Spleen (tissue), 11 donors: ENCODE data around the gene ZNF804B. TPM values are rescaled to one million over a fixed set of nuclear protein-coding genes. Genes with fewer than 3 reads are reported as not detected.

ENCODE experiments used
- DNase-seq: peaks from one replicate; pipeline ENCODE4 v3.0.0-alpha.2; 2020
- H3K27ac ChIP-seq, 8 donors: fragments of 200-600 bp; sonication (generic) in 7 of 8; 1 replicate in 4 of 8; 2 replicates in 4 of 8; pipeline versions ENCODE4 v1.5.0 to v1.8.0; 2016 to 2021; ENCODE audit warnings: inconsistent platforms in 4 of 8, mild to moderate bottlenecking in 4 of 8, moderate library complexity in 1 of 8
- H3K27me3 ChIP-seq, 7 donors: fragments of 200-600 bp; sonication (generic) in 6 of 7; replicated peaks in 1 of 7; 1 replicate in 4 of 7; 2 replicates in 3 of 7; pipeline versions ENCODE4 v1.5.0 to v1.8.0; 2016 to 2021; ENCODE audit warnings: inconsistent platforms in 3 of 7, mild to moderate bottlenecking in 1 of 7
- H3K36me3 ChIP-seq, 6 donors: fragments of 200-600 bp; sonication (generic) in 5 of 6; 1 replicate in 4 of 6; 2 replicates in 2 of 6; pipeline versions ENCODE4 v1.5.0 to v1.8.0; 2016 to 2021; ENCODE audit warnings: inconsistent platforms in 2 of 6
- H3K4me1 ChIP-seq, 6 donors: fragments of 200-600 bp; sonication (generic) in 5 of 6; 1 replicate in 3 of 6; 2 replicates in 3 of 6; pipeline versions ENCODE4 v1.5.0 to v1.8.0; 2016 to 2021; ENCODE audit warnings: inconsistent platforms in 3 of 6
- H3K4me3 ChIP-seq, 8 donors: fragments of 200-600 bp; sonication (generic) in 7 of 8; 1 replicate in 4 of 8; 2 replicates in 4 of 8; pipeline versions ENCODE4 v1.5.0 to v1.8.0; 2016 to 2021; ENCODE audit warnings: inconsistent platforms in 4 of 8, mild to moderate bottlenecking in 4 of 8, moderate library complexity in 2 of 8
- H3K9me3 ChIP-seq, 8 donors: fragments of 200-600 bp; sonication (generic) in 7 of 8; 1 replicate in 4 of 8; 2 replicates in 4 of 8; pipeline versions ENCODE4 v1.5.0 to v1.8.0; 2016 to 2021; ENCODE audit warnings: inconsistent platforms in 4 of 8
- CTCF ChIP-seq, 11 experiments: fragments of 200-600 bp in 7 of 11; fragments of 450-650 bp in 4 of 11; sonication (generic) in 4 of 11; IDR thresholded peaks in 8 of 11; conservative IDR thresholded peaks in 3 of 11; 1 replicate in 7 of 11; 2 replicates in 4 of 11; pipeline versions ENCODE4 v1.4.0 to v1.8.0; 2016 to 2021; ENCODE audit warnings: antibody characterized with exemption in 11 of 11, inconsistent platforms in 4 of 11, mild to moderate bottlenecking in 1 of 11
- POLR2A ChIP-seq, 3 donors: fragments of 450-650 bp; IDR thresholded peaks; one replicate each; pipeline ENCODE4 v1.5.1; 2017; ENCODE audit warnings: antibody characterized with exemption in 3 of 3, mild to moderate bottlenecking in 1 of 3
- POLR2AphosphoS5 ChIP-seq, 3 donors: sonication (generic); formaldehyde crosslinking; IDR thresholded peaks; one replicate each; pipeline ENCODE4 v1.5.1; 2017; ENCODE audit warnings: antibody characterized with exemption in 3 of 3
- WGBS, 5 donors: extraction: QIAGEN DNeasy Blood & Tissue Kit in 3 of 5; methylation state at CpG; one replicate each; pipeline versions ENCODE4 v1.1.5 to v1.1.7; 2013 to 2018; 5-methylcytosine and 5-hydroxymethylcytosine counted together
- intact Hi-C: fragments of 100-400 bp; cut with DNase I; formaldehyde crosslinking; loops from one replicate; pipeline ENCODE4 v1.15.0; 2023; ENCODE audit warnings: low total_unique reads
- polyA plus RNA-seq, 3 donors: library from polyadenylated mRNA; stranded (reverse); fragments of 200-250 nt; gene quantifications; one replicate each; pipeline ENCODE4 v1.2.1, GENCODE V29; 2013
- total RNA-seq, 7 donors: library from RNA; depleted of rRNA in 3 of 7; stranded (reverse); fragments of >200 nt in 3 of 7; fragmentation: NEBNext Ultra II Directional in 4 of 7; extraction: Animal tissue kit (Norgen Biotek cat#: 25700) in 4 of 7; gene quantifications; one replicate each; pipeline versions ENCODE4 v1.1.0 to v1.2.1, GENCODE V29; 2016 to 2021
- donor health status: healthy with polysubstance abuse.
- donor health status: DM: no; HTN: no; CAD: no; lungs with moderate emphysema.
- donor health status: DM: no; HTN: no; CAD: no.
- donor health status: Bipolar disorder and iron deficiency.
- donor health status: healthy.
- donor health status: DM: no; HTN: no; CAD: no.
- donor health status: DM: yes; HTN: yes; CAD: no.

The ZNF804B gene
- total and polyA plus RNA-seq, 10 donors, result not detected

GRCh38 chr7:88859288-88859687 lies 99.8 kb downstream of the ZNF804B start:
- Histone ChIP-seq H3K9me3 (no peaks in the 10 kb centered on the region), H3K27ac (no peak overlapping the region), H3K27me3 (no peaks in the 10 kb centered on the region), H3K4me3 (no peak overlapping the region), H3K36me3 (no peaks in the 10 kb centered on the region), H3K4me1 (no peaks in the 10 kb centered on the region)
- no peak for TF ChIP-seq POLR2A (IDR thresholded peaks at IDR 0.05)
- no peak for TF ChIP-seq CTCF (IDR thresholded peaks at IDR 0.05 in 8 of 11, conservative IDR thresholded peaks at IDR 0.05 in 3 of 11)
- TF ChIP-seq POLR2AphosphoS5 (IDR thresholded peaks at IDR 0.05), result no peak
- intact Hi-C loops, result no loop called here
- no peak for DNase-seq

GRCh38 chr7:88866265-88866863 lies 106.9 kb downstream of the ZNF804B start:
- no peak overlapping the region for H3K27ac ChIP-seq
- no peaks in the 10 kb centered on the region for H3K36me3 ChIP-seq
- no peaks in the 10 kb centered on the region for H3K4me1 ChIP-seq
- H3K27me3 ChIP-seq, result no peaks in the 10 kb centered on the region
- TF ChIP-seq CTCF (IDR thresholded peaks at IDR 0.05 in 8 of 11, conservative IDR thresholded peaks at IDR 0.05 in 3 of 11) (no peak), POLR2AphosphoS5 (IDR thresholded peaks at IDR 0.05) (no peak), POLR2A (IDR thresholded peaks at IDR 0.05) (no peak)
- intact Hi-C loops, result no loop called here
- no peak overlapping the region for H3K4me3 ChIP-seq
- no peak for DNase-seq
- WGBS, 5 donors, result 60 to 70% (median 63%) methylated on average over 2 of the region's 2 CpGs
- H3K9me3 ChIP-seq, result peaks cover 0 to 11% (median 4%) of the 10 kb centered on the region in 8 donors

- Histone ChIP-seq H3K9me3 (peaks cover 0 to 13% (median 4%) of the 10 kb centered on the region in 8 donors), H3K4me3 (no peak overlapping the region), H3K27me3 (no peaks in the 10 kb centered on the region), H3K4me1 (no peaks in the 10 kb centered on the region), H3K27ac (no peak overlapping the region), H3K36me3 (no peaks in the 10 kb centered on the region)
- no peak for TF ChIP-seq POLR2AphosphoS5 (IDR thresholded peaks at IDR 0.05)
- TF ChIP-seq POLR2A (IDR thresholded peaks at IDR 0.05), result no peak
- no peak for TF ChIP-seq CTCF (IDR thresholded peaks at IDR 0.05 in 8 of 11, conservative IDR thresholded peaks at IDR 0.05 in 3 of 11)
- no peak for DNase-seq
- 47 to 91% (median 84%) methylated on average over 2 of the region's 2 CpGs for WGBS, 5 donors
- intact Hi-C loops, result no loop called here
Measured at GRCh38 chr7:88867158-88867557, 107.7 kb downstream of the ZNF804B start.

- peaks cover 0 to 15% (median 4%) of the 10 kb centered on the region in 8 donors for H3K9me3 ChIP-seq
- H3K27ac ChIP-seq, result no peak overlapping the region
- H3K27me3 ChIP-seq, result no peaks in the 10 kb centered on the region
- WGBS, 5 donors, result 78 to 92% (median 87%) methylated on average over 1 of the region's 1 CpG
- TF ChIP-seq POLR2AphosphoS5 (IDR thresholded peaks at IDR 0.05), result no peak
- TF ChIP-seq POLR2A (IDR thresholded peaks at IDR 0.05), result no peak
- no peak for TF ChIP-seq CTCF (IDR thresholded peaks at IDR 0.05 in 8 of 11, conservative IDR thresholded peaks at IDR 0.05 in 3 of 11)
- H3K4me3 ChIP-seq, result no peak overlapping the region
- no peaks in the 10 kb centered on the region for H3K36me3 ChIP-seq
- intact Hi-C loops, result no loop called here
- no peak for DNase-seq
- no peaks in the 10 kb centered on the region for H3K4me1 ChIP-seq
Measured at GRCh38 chr7:88868456-88868855, 109.0 kb downstream of the ZNF804B start.
